ENCODE results near the gene D2HGDH. TPM values are rescaled to one million over a fixed set of nuclear protein-coding genes. Genes with fewer than 3 reads are reported as not detected.

Gene D2HGDH
- total and polyA plus RNA-seq, 10 of the 15 experiments (the other 5 are each of a cell fraction or from before 2014, with no cell fraction given) = 0.52 to 32.1 (median 11.0) TPM

DNA sequence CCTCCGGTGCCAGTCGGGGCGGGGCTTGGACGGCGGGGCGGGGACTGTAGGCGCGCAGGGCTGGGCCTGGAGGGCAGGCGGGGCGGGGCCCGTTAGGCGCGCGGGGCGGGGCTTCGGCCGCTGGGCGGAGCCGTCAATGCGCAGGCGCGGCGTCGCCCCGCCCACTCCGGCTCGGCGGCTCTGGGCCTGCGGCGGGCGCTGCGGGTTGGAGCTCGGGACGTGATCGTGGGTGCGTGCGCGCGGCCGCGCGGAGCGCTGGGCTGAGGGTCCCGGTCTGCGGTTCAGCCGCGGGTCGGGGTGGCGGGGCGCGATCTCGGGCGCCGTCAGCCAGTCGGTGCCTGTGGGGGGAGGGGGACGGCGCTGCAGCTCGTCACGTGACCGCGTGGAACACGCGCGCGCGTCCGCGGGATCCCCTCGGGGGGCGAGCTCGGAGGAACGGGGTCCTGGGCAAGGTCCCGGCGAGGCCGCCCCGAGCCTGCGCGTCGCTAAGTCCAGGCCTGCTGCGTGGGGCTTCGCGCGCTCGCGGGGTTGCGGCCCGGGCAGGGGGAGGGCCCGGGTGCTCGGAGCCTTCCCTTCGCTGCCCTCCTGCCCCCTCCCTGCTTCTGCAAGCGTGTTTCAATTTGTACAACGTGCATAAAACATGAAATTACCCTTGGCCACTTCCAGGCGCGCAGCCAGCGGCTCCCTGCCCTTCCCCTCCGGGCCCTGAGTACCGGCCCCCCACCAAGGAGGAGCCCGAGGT lies at the start of gene D2HGDH (continued):
- TF ChIP-seq, protein P1, sequence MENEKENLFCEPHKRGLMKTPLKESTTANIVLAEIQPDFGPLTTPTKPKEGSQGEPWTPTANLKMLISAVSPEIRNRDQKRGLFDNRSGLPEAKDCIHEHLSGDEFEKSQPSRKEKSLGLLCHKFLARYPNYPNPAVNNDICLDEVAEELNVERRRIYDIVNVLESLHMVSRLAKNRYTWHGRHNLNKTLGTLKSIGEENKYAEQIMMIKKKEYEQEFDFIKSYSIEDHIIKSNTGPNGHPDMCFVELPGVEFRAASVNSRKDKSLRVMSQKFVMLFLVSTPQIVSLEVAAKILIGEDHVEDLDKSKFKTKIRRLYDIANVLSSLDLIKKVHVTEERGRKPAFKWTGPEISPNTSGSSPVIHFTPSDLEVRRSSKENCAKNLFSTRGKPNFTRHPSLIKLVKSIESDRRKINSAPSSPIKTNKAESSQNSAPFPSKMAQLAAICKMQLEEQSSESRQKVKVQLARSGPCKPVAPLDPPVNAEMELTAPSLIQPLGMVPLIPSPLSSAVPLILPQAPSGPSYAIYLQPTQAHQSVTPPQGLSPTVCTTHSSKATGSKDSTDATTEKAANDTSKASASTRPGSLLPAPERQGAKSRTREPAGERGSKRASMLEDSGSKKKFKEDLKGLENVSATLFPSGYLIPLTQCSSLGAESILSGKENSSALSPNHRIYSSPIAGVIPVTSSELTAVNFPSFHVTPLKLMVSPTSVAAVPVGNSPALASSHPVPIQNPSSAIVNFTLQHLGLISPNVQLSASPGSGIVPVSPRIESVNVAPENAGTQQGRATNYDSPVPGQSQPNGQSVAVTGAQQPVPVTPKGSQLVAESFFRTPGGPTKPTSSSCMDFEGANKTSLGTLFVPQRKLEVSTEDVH (IDR thresholded peaks at IDR 0.05; ENCODE audit: low read depth, partially characterized antibody) = no peak
- no peak for TF ChIP-seq FOS (IDR thresholded peaks at IDR 0.05; ENCODE audit: borderline replicate concordance, extremely low read depth, insufficient read length)
- TF ChIP-seq, protein P2, sequence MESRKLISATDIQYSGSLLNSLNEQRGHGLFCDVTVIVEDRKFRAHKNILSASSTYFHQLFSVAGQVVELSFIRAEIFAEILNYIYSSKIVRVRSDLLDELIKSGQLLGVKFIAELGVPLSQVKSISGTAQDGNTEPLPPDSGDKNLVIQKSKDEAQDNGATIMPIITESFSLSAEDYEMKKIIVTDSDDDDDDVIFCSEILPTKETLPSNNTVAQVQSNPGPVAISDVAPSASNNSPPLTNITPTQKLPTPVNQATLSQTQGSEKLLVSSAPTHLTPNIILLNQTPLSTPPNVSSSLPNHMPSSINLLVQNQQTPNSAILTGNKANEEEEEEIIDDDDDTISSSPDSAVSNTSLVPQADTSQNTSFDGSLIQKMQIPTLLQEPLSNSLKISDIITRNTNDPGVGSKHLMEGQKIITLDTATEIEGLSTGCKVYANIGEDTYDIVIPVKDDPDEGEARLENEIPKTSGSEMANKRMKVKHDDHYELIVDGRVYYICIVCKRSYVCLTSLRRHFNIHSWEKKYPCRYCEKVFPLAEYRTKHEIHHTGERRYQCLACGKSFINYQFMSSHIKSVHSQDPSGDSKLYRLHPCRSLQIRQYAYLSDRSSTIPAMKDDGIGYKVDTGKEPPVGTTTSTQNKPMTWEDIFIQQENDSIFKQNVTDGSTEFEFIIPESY (IDR thresholded peaks at IDR 0.05) = no peak
- no peak for TF ChIP-seq NFIC (IDR thresholded peaks at IDR 0.05; ENCODE audit: low read depth, low read length)
- TF ChIP-seq, protein P3, sequence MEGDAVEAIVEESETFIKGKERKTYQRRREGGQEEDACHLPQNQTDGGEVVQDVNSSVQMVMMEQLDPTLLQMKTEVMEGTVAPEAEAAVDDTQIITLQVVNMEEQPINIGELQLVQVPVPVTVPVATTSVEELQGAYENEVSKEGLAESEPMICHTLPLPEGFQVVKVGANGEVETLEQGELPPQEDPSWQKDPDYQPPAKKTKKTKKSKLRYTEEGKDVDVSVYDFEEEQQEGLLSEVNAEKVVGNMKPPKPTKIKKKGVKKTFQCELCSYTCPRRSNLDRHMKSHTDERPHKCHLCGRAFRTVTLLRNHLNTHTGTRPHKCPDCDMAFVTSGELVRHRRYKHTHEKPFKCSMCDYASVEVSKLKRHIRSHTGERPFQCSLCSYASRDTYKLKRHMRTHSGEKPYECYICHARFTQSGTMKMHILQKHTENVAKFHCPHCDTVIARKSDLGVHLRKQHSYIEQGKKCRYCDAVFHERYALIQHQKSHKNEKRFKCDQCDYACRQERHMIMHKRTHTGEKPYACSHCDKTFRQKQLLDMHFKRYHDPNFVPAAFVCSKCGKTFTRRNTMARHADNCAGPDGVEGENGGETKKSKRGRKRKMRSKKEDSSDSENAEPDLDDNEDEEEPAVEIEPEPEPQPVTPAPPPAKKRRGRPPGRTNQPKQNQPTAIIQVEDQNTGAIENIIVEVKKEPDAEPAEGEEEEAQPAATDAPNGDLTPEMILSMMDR (IDR thresholded peaks at IDR 0.05 in 2 of 3, conservative IDR thresholded peaks at IDR 0.05 in 1 of 3; ENCODE audit: control insufficient read depth in 2 of 3, extremely low read depth in 1 of 3, insufficient read depth in 1 of 3, low read depth in 3 of 3, low read length in 3 of 3) = no peak
- TF ChIP-seq BMI1 (IDR thresholded peaks at IDR 0.05; ENCODE audit: borderline replicate concordance) = no peak
- no peak for TF ChIP-seq SIX5 (IDR thresholded peaks at IDR 0.05; ENCODE audit: low read depth, low read length, severe bottlenecking)
- TF ChIP-seq POU2F2 (IDR thresholded peaks at IDR 0.05; ENCODE audit: borderline replicate concordance, low read depth, low read length) = no peak
- no peak for TF ChIP-seq YY1 (IDR thresholded peaks at IDR 0.05; ENCODE audit: low read depth, low read length)
- TF ChIP-seq, protein P4, sequence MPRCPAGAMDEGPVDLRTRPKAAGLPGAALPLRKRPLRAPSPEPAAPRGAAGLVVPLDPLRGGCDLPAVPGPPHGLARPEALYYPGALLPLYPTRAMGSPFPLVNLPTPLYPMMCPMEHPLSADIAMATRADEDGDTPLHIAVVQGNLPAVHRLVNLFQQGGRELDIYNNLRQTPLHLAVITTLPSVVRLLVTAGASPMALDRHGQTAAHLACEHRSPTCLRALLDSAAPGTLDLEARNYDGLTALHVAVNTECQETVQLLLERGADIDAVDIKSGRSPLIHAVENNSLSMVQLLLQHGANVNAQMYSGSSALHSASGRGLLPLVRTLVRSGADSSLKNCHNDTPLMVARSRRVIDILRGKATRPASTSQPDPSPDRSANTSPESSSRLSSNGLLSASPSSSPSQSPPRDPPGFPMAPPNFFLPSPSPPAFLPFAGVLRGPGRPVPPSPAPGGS (IDR thresholded peaks at IDR 0.05; ENCODE audit: borderline replicate concordance, insufficient read depth, low read depth, low read length, poor library complexity, severe bottlenecking) = no peak
- TF ChIP-seq TCF7 (IDR thresholded peaks at IDR 0.05; ENCODE audit: borderline replicate concordance) = no peak
- TF ChIP-seq TCF12 (IDR thresholded peaks at IDR 0.05; ENCODE audit: low read depth, low read length) = no peak
- no peak for TF ChIP-seq YBX1 (IDR thresholded peaks at IDR 0.05)
- no peak for TF ChIP-seq ETV6 (conservative IDR thresholded peaks at IDR 0.05 in 1 of 2, IDR thresholded peaks at IDR 0.05 in 1 of 2; ENCODE audit: borderline replicate concordance in 1 of 2, low read depth in 1 of 2)
- TF ChIP-seq, protein P5, sequence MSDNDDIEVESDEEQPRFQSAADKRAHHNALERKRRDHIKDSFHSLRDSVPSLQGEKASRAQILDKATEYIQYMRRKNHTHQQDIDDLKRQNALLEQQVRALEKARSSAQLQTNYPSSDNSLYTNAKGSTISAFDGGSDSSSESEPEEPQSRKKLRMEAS (IDR thresholded peaks at IDR 0.05; ENCODE audit: low read depth, low read length) = peak; percentile 46; the same call in 1 of the 2 replicates
- TF ChIP-seq RUNX3 (IDR thresholded peaks at IDR 0.05; ENCODE audit: low read length) = peak; percentile 44; the same call in 1 of the 2 replicates
- TF ChIP-seq CBFB (IDR thresholded peaks at IDR 0.05; ENCODE audit: low read depth) = no peak
- TF ChIP-seq ZNF24 (IDR thresholded peaks at IDR 0.05) = 0 out of 2 replicates have a peak, but pooled peaks have one; percentile 28
- TF ChIP-seq RCOR1 (conservative IDR thresholded peaks at IDR 0.05; ENCODE audit: low read depth, low read length) = peak; percentile 45; the same call in 1 of the 2 replicates
- no peak for TF ChIP-seq ZZZ3 (IDR thresholded peaks at IDR 0.05; ENCODE audit: control insufficient read depth, insufficient read length, low read depth)
- TF ChIP-seq CHD2 (IDR thresholded peaks at IDR 0.05; ENCODE audit: borderline replicate concordance, low read depth, low read length) = peak; percentile 71
- TF ChIP-seq DPF2 (IDR thresholded peaks at IDR 0.05) = peak; percentile 95
